GM18526 (cell line): ENCODE measurements around the gene KLRF2.

ENCODE experiments used
- POLR2A ChIP-seq: IDR thresholded peaks from 3 replicates; pipeline ENCODE4 v1.6.1; 2011; ENCODE audit not compliant: insufficient read length; ENCODE audit errors: extremely low read depth

The KLRF2 gene

GRCh38 chr12:9919443-9919842 lies 38.2 kb downstream of the KLRF2 start:
- TF ChIP-seq POLR2A = no peak

DNA sequence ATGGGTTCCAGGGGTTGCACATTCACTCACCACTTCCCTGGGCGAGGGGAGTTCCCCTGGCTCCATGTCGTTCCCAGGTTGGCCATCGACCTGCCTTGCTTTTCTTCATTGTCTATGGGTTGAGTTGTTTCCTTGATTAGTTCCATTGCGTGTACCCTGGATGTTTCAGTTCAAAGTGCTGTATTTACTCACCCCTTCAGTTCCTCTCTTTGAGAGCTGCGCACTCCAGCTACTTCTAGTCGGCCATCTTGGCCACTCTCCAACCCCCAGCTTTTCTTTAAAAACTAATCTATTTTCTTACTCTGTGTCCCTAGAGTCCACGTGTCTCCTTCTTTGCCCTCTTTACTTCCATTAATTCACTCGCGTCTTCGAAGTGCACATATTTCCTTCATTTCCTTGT lies 39.2 kb downstream of the KLRF2 start:
- no peak for TF ChIP-seq POLR2A

DNA sequence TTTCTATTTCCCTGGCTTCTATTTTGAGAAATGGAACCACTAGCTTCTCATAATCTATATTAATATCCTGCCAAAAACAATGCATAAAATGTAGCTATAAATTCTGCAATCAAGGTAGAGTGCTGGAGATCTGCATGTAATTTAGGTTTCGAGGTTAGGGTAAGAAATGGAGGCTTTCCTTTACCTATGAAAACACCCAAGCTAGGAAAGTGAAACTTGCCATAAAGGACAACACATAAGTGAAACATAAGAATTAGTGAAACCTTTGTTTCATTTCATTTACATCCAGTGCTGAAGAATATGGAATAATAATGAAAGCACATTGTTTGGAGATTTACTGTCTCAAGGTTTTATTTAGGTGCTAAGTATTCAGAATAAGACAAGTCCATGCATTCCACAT lies 41.1 kb downstream of the KLRF2 start:
- TF ChIP-seq POLR2A = no peak

GRCh38 chr12:9925705-9926393 lies 44.6 kb downstream of the KLRF2 start:
- no peak for TF ChIP-seq POLR2A

GRCh38 chr12:9926876-9927275 lies 45.6 kb downstream of the KLRF2 start:
- no peak for TF ChIP-seq POLR2A

DNA sequence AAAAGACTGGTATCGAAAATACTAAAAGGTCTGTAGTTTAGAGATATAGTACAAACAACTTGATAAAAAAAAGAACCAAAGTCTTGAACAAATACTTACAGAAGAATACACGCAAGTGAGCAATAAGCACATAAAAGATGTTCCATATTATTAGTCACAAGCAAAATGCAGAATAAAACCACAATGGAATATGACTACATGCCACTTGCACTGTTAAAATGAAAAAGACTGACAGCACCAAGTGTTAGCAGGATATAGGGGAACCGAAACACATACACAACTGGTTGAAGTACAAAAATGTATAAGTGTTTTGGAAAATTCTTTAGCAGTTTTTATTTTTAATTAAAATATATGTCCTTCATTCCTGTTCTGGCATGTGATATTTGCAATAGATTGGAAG lies 47.3 kb downstream of the KLRF2 start:
- no peak for TF ChIP-seq POLR2A

GRCh38 chr12:9931245-9931644 lies 50.0 kb downstream of the KLRF2 start:
- no peak for TF ChIP-seq POLR2A

DNA sequence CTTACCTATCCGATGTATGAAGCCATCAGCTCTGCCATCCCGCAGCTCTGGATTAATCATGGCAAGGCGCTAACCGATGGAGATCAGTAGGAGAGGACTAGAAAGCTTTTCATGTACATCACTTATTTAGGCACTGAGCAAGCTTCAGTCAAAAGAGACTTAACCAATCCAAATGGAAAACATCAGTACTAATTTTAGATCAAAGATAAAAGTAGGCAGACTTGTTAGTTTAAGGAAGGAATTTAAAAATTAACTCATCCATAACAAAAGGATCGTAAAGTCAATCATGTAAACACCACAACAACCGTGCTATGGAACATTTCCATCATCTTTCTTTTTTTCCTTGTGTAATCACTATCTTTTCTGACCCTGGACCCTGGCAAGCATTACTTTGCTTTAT lies 51.0 kb downstream of the KLRF2 start, which contains the start of gene CLEC2A:
CLEC2A (minus strand) TSS at position 101 of the 400 bp plus-strand sequence; CDS start at position 60, 41 bp downstream.
- no peak for TF ChIP-seq POLR2A

GRCh38 chr12:9933958-9934357 lies 52.7 kb downstream of the KLRF2 start:
- no peak for TF ChIP-seq POLR2A

DNA sequence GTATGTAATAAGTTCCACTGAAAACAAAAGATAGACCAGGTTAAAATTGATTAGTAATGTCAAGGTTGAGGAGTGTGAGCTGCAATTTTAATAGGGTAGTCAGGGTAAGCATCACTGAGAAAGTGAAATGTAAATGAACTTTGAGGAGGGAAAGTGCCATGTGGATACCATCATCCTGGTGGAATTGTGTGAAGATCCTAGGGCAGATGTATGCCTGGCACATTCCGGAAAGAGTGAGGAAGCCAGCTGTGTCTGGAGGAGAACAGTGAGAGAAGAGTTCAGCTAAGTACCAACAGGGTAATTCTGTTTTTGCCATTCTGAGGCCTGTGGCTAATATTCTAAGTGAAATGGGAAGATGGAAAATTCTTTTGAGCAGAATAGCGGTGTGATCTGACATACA lies 53.7 kb downstream of the KLRF2 start:
- no peak for TF ChIP-seq POLR2A

DNA sequence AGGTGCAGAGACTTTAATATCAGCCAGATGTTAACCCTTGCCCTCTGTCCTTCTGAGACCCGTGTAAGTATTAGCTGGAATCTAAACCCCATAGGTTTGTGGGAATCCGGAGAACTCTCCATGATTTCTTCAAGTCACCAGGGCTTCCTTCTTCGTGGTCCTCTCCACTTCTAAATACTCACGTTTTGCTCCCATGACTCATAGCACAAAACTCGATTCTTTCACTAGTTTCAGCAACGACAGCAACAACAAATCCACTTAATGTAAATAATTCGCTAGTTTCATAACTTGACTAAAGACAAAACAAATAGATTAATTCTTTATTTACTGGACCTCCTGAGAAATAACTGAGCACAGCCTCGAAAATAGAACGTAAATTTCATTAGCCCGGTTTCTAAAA lies 55.3 kb downstream of the KLRF2 start:
- no peak for TF ChIP-seq POLR2A

DNA sequence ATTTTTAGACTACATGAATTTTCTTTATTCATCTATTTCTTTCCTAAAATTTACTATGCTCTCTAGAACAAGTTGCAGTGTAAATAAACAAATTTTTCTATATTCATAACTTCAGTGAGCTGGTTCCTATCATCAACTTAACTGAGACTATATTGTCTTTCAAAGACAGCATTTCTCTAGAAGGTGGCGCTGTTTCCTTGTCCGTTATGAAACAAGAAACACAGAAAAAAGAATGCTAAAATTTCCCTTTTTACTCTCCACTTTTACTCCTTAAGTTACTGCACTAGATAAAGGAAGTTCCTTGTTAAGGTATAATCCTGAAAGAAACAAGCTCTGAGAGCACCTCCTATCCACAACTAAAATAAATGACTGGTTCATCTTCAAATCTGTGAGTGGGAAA lies 59.1 kb downstream of the KLRF2 start:
- no peak for TF ChIP-seq POLR2A

DNA sequence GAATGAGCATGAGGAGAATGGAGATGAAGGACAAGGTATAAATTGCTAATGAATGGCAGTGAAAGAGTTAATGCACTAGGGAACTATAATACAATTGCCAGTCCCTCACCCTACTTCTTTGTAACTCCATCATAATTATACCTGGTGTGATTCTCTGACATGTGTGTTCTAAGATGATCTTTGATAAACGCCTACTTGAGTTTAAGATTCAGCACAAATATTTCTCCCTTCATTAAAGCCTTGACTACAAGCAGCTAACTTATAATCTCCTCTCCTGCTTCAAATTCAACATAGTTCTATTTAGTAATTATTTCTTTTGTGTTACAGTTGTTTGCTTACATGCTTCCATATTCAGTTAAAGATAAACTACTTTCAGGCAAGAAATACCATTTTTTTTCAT lies 60.5 kb downstream of the KLRF2 start:
- TF ChIP-seq POLR2A = no peak

GRCh38 chr12:9943240-9943639 lies 62.0 kb downstream of the KLRF2 start:
- no peak for TF ChIP-seq POLR2A

DNA sequence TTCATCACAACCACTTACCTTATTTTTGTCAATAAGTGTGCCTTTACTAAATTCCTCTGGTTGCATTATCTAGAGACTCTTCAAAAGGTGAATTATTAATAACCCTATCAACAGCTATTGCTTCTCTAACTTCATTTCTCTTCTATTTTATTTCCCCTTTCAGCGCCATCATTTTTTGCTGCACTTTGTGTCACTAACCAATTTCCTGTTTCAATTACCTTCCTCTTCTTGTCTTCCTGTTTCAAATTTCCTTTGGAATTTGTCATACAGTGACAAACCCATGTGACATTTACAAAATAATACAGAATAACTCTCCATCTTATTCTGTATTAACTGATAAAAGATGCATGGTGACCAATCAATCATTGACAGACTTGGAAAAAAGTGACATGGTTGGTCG lies 63.1 kb downstream of the KLRF2 start:
- TF ChIP-seq POLR2A = no peak
